Esophagus muscularis mucosa (tissue), 4 donors: ENCODE measurements around the gene SLIT1. TPM values are rescaled to one million over a fixed set of nuclear protein-coding genes. Genes with fewer than 3 reads are reported as not detected.

Experiments used
- DNase-seq: peaks from one replicate; pipeline ENCODE4 v3.0.0-alpha.2; 2017; ENCODE audit errors: extremely low spot score
- H3K27ac ChIP-seq, 4 donors: fragments of 200-600 bp; sonication (generic); replicated peaks in 1 of 4; 1 replicate in 3 of 4; 2 replicates in 1 of 4; pipeline ENCODE4 v1.5.1; 2016 to 2019; ENCODE audit warnings: mild to moderate bottlenecking in 1 of 4
- H3K27me3 ChIP-seq, 4 donors: fragments of 200-600 bp; sonication (generic); one replicate each; pipeline versions ENCODE4 v1.5.1 to v1.6.0; 2016 to 2019
- H3K36me3 ChIP-seq, 4 donors: fragments of 200-600 bp; sonication (generic); one replicate each; pipeline ENCODE4 v1.5.1; 2016 to 2019
- H3K4me1 ChIP-seq, 4 donors: fragments of 200-600 bp; sonication (generic); one replicate each; pipeline ENCODE4 v1.5.1; 2016 to 2019
- H3K4me3 ChIP-seq, 4 donors: fragments of 200-600 bp; sonication (generic); 1 replicate in 2 of 4; 2 replicates in 2 of 4; pipeline ENCODE4 v1.5.1; 2016 to 2019; ENCODE audit warnings: mild to moderate bottlenecking in 4 of 4, moderate library complexity in 1 of 4
- H3K9me3 ChIP-seq, 4 donors: fragments of 200-600 bp; sonication (generic); 1 replicate in 3 of 4; 2 replicates in 1 of 4; pipeline ENCODE4 v1.5.1; 2016 to 2019
- EP300 ChIP-seq: sonication (generic); formaldehyde crosslinking; IDR thresholded peaks from one replicate; pipeline ENCODE4 v1.6.1; 2017; ENCODE audit warnings: antibody characterized with exemption
- POLR2A ChIP-seq: fragments of 450-650 bp; IDR thresholded peaks from one replicate; pipeline ENCODE4 v1.6.1; 2017; ENCODE audit warnings: antibody characterized with exemption, moderate library complexity, mild to moderate bottlenecking, low read depth
- POLR2AphosphoS5 ChIP-seq, 2 donors: sonication (generic); formaldehyde crosslinking; IDR thresholded peaks; one replicate each; pipeline ENCODE4 v1.6.1; 2017; ENCODE audit warnings: antibody characterized with exemption in 2 of 2
- WGBS: methylation state at CpG from one replicate; pipeline ENCODE4 v1.1.5; 2018; 5-methylcytosine and 5-hydroxymethylcytosine counted together
- intact Hi-C: fragments of 100-400 bp; cut with DNase I; formaldehyde crosslinking; loops from one replicate; pipeline ENCODE4 v1.15.1; 2023
- total RNA-seq, 4 donors: library from RNA; depleted of rRNA; stranded (reverse); fragments of >200 nt; gene quantifications; one replicate each; pipeline versions ENCODE4 v1.1.0 to v1.2.1, GENCODE V29; 2016
- TF ChIP-seq, protein P1 (sequence below), 3 experiments: fragments of 200-600 bp in 2 of 3; fragments of 450-650 bp in 1 of 3; sonication (generic) in 2 of 3; IDR thresholded peaks; one replicate each; pipeline ENCODE4 v1.5.1; 2017 to 2019; ENCODE audit warnings: antibody characterized with exemption in 3 of 3, mild to moderate bottlenecking in 2 of 3, moderate library complexity in 1 of 3

The SLIT1 gene
- total RNA-seq, 4 donors from 2014 or later, result 0.13 to 0.42 (median 0.31) TPM

DNA sequence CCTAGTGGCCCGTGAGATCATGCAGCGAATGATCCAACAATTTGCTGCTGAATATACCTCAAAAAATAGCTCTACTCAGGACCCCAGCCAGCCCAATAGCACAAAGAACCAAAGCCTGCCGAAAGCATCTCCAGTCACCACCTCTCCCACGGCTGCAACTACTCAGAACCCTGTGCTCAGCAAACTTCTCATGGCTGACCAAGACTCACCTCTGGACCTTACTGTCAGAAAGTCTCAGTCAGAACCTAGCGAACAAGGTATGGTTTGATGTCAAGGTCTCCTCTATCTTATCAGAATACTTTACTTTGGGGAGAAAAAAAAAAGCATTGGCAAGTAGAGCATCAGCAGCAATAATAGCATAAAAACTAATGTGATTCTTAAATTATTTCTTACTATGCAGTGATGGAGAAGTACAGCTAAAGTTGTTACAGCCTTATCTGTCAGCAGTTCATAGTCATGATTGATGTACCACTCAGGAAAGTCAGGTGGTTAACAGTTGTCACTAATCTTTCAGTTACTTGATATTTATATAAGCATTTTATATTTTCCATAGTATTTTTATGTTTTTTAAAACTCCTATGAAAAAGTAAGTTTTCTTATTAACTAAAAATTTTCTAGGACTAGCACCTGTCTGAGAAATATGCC lies 236.6 kb downstream of the SLIT1 start:
- intact Hi-C loops, result no loop called here
- no peak for DNase-seq
- WGBS, result 93% methylated on average over 5 of the region's 5 CpGs
- Histone ChIP-seq H3K4me1 (peaks cover 0 to 15% (median 2%) of the 10 kb centered on the region in 4 donors), H3K36me3 (peaks cover 0 to 17% (median 8%) of the 10 kb centered on the region in 4 donors), H3K9me3 (no peaks in the 10 kb centered on the region), H3K4me3 (no peak overlapping the region), H3K27me3 (no peaks in the 10 kb centered on the region), H3K27ac (no peak overlapping the region)
- no peak for TF ChIP-seq POLR2A
- no peak for TF ChIP-seq EP300
- TF ChIP-seq POLR2AphosphoS5 (IDR thresholded peaks at IDR 0.05), result no peak
- TF ChIP-seq, protein P1, sequence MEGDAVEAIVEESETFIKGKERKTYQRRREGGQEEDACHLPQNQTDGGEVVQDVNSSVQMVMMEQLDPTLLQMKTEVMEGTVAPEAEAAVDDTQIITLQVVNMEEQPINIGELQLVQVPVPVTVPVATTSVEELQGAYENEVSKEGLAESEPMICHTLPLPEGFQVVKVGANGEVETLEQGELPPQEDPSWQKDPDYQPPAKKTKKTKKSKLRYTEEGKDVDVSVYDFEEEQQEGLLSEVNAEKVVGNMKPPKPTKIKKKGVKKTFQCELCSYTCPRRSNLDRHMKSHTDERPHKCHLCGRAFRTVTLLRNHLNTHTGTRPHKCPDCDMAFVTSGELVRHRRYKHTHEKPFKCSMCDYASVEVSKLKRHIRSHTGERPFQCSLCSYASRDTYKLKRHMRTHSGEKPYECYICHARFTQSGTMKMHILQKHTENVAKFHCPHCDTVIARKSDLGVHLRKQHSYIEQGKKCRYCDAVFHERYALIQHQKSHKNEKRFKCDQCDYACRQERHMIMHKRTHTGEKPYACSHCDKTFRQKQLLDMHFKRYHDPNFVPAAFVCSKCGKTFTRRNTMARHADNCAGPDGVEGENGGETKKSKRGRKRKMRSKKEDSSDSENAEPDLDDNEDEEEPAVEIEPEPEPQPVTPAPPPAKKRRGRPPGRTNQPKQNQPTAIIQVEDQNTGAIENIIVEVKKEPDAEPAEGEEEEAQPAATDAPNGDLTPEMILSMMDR (IDR thresholded peaks at IDR 0.05), result no peak

Other genes with a start within 250 kb of the SLIT1 start
- 1 to 10 TPM; 3.5 to 5.4 (median 4.6) TPM for gene ARHGAP19, start 106.7 kb upstream of the SLIT1 start, total RNA-seq
- 10 to 100 TPM in 1 of 4 donors, 1 to 10 TPM in 3; 6.1 to 10.3 (median 9.0) TPM for gene FRAT1, start 133.3 kb upstream of the SLIT1 start, total RNA-seq
- 10 to 100 TPM; 18.7 to 27.8 (median 19.6) TPM for gene FRAT2, start 148.8 kb upstream of the SLIT1 start, total RNA-seq
- 10 to 100 TPM in 2 of 4 donors, 1 to 10 TPM in 2; 7.1 to 20.0 (median 12.1) TPM for gene RRP12, start 215.4 kb upstream of the SLIT1 start, total RNA-seq
- 100 to 1,000 TPM; 282 to 381 (median 321) TPM for gene PGAM1, start 240.2 kb upstream of the SLIT1 start, total RNA-seq